ENCODE measurements around the gene ESR1.

GRCh38 chr6:152062476-152062875 is 255.0 kb downstream of the ESR1 start:
- no peak for TF ChIP-seq CTCF (IDR thresholded peaks at IDR 0.05; ENCODE audit: insufficient read depth, low read depth, low read length)
- TF ChIP-seq EZH2 (IDR thresholded peaks at IDR 0.05; ENCODE audit: insufficient read depth, low read length), result no peak
